GM19099 (cell line): ENCODE measurements around the gene DNAL1.

Source experiments
- POLR2A ChIP-seq: IDR thresholded peaks from 3 replicates; pipeline ENCODE4 v1.6.1; 2011; ENCODE audit warnings: low read depth; ENCODE audit not compliant: insufficient read length; ENCODE audit errors: extremely low read depth

DNAL1 gene

DNA sequence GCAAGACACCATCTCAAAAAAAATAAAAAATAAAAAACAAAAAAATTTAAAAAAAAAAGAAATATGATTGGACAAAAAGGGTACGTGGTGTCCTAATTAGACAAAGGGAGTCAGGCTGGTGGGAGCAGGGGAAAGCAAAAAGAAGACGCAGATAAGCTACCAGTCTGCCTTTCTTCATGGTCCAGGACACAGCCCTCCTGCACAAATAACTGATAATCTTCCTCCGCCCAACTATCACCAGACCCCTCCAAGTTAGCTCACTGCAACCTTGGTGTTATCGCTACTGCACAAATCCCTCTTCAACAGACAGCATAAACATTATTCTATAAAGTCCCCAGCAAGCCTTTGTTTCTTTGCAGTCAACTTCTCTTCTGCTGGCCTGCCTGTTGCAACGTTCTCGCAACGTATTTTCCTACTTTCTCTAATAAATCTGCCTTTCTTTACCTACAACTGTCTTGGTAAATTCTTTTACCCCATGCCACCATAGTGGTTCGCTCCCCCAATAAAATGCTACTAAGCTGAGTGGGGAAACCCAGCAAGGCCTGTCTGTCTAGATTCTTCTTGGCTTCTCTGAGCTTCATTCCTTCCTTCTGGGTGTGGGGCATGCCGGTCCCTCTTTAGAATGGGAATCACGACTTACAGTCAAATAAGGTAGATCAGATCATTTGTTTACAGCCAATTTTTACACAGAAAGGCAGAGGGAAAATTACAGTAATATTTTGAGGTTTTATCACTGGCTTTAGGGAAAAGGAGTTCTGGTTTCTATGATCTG lies 14.6 kb upstream of the DNAL1 start:
- no peak for TF ChIP-seq POLR2A

DNA sequence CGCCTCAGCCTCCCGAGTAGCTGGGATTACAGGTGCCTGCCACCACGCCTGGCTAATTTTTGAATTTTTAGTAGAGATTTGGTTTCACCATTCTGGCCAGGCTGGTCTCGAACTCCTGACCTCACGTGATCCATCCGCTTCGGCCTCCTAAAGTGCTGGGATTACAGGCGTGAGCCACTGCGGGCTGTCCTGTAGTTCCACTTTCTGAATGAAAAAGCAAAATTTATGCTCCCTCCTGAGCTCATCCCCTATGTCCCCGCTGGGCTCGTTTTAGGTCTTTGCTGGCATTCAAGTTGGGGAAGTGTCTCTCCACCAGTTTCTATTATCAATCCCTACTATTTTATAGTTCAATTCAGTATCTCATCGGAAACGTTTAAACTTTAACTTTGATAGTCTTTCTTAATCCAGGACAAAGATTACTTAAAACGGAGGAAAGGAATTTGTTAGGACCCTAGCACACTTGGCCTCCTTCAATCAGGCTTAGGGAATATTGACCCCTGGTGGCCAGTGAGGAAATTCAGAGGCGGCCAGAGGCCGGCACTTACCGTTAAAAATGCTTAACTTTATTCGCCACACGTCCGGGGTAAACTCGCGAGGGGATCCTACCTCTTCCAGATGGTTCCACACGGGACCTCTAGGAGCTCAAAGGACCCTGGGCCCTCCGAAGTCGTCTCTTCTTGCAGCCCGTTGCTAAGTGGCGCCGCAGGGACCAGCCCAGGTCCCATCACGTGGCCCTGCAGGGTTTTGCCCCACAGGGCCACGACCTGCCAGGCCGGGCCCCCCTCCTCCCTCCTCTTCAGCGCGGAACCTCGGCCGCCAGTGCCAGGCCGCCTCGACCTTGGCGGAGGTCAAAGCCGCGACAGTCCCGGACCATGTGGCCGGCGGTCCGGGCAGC lies 11.4 kb upstream of the DNAL1 start:
- no peak for TF ChIP-seq POLR2A

DNA sequence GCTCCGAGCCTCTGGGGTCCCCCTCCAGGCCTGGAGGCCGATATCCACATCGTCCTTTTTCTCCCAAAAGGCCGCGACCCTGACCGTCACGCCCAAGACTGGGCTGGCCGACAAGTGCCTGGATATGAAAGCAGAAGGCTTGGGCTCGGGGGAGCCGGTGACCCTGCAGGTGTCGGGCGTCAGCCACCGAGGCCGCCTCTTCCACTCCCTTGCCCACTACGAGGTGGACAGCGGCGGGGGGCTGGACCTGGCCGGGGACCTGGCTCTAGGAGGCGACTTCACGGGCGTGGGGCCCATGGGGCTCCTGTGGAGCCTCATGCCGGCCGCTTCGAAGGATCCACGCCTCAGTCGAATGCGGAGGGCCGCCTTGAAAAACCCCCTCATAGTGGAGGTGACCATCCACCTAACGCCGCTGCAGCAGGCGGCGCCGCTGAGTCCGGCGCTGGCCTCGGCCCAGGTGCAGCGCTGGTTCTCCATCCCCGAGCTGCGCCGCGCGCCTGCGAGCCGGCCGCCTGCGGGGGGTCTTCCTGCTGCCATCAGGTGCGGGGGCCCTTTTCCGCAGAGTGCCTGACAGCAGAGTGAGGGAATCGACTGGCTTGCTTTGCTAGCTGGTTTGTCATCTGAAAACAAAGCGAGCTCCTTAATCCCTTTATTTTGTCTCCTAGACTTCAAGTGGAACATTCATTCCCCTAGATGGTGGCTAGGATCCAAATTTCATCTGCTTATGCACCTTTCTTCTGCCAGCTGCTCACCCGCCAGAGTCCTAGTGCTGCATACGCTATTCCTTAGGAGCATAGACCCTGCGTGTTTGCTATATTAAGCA lies 10.6 kb upstream of the DNAL1 start:
- TF ChIP-seq POLR2A = no peak

DNA sequence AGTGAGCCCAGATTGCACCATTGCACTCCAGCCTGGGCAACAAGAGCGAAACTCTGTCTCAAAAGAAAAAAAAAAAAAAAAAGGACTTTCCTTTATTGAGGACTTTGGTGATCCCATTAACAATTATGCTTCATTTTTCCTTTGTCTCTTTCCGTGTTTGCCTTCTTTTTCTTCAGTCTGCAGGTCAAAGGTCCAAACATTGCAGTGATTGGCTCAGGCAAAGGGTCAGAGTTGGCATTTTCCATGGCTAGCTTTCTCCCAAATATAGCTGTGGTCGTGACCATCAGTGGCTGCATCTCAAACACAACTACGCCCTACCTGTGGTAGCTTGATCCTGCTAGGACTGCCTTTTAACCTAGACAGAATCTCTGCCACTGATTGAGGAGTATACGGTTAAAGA lies 7.0 kb upstream of the DNAL1 start:
- TF ChIP-seq POLR2A = no peak

DNA sequence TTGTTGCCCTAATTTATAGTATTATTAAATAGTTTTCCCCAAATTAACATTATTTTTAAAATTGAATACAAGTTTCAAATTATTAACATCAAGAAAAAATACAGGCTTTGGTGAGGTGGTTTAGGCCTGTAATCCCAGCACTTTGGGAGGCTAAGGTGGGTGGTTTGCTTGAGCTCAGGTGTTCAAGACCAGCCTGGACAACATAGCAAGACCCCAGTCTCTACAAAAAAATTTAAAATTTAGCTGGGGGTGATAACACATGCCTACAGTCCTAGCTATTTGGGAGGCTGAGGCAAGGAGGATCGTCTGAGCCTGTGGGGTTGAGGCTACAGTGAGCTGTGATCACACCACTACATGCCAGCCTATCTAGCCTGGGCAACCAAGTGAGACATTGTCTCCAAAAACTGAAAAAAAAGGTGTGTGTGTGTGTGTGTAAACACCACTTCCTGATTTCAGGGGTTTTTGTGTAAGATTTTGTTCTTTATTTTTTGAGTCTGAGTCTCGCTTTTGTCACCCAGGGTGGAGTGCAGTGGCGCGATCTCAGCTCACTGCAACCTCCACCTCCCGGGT lies 3.9 kb upstream of the DNAL1 start:
- no peak for TF ChIP-seq POLR2A

DNA sequence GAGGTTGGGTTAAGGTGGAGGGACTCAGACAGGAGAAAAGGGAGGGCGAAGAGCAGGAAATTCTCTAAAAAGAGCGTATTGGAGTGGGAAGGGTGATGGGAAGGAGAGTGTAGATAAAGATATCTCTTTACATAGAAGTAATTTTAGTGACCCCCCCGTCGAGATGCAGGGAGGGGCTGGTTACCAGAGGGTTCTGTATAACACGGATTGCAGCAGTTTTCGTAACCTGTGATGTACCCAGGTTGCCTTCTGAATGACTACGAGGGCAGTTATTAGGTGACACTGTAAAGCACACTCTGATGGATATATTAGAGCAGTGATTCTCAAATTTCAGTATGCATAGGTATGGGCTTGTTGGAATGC lies 443 bp downstream of the DNAL1 start:
- TF ChIP-seq POLR2A = no peak

DNA sequence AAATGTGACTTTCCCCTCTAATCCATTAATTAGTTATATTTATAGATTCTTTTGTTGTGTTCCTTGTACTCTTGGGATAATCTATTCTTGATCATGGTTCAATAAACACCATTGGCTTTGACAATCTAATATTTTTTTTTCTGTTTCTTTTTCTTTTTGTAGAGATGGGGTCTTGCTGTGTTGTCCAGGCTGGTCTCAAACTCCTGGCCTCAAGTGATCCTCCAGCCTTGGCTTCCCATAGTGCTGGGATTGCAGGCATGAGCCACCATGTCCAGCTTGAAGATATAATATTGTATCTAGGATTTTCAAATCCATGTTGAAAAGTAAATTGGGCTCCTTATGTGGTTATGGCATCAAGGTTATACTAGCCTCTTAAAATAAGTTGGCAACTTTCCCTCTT lies 6.2 kb downstream of the DNAL1 start:
- no peak for TF ChIP-seq POLR2A

DNA sequence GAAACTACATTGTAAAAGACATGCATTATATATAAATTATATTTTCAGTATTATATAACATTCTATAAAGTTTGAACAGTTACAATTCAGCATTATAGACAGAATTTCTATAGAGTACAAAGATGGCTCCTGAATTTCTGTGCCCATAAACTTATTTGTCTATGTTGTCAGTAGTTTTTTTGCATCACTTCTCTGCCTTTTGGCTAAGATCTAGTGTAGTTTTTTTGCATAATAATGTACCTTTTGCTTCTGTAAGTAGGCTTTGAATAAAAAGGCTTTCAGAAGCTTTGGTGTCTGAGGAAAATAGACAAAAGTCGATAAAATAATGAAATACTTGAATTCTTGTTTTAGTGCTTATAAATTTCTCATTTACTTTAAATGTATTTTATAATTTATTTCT lies 11.1 kb downstream of the DNAL1 start:
- TF ChIP-seq POLR2A = no peak

DNA sequence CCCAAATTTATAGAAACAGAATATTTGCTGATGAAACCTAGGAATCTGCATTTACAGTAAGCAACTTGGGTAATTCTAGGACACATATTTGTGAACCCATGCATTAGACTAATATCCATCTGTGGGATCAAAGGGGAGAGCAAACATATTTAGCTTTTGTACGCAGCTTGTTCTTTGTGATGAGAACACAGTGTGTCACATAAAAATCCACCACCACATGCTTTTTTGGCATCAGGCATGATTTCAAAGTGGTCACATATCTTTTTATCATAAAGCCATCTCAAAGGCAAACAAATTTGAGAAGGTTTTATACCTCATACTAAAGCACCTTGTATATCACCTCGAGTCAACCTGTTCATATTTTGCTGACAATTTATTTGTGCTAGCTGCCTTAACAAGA lies 15.7 kb downstream of the DNAL1 start:
- no peak for TF ChIP-seq POLR2A

DNA sequence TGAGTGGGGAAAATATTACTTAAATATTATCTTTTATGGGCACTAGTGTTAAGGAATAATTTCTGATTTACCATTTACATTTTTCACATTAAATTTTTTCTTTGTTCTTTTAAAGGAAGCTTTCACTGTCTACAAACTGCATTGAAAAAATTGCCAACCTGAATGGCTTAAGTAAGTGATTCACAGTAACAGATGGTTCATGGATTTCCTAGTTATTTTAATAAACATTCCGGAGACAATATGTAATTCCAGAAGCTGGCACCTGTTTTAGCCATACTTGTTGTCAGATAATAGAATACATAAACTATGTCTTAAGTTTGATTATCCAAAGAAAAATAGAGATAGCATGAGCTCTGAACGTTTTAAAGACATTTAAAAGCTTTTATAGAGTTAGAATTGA lies 17.1 kb downstream of the DNAL1 start:
- TF ChIP-seq POLR2A = no peak

DNA sequence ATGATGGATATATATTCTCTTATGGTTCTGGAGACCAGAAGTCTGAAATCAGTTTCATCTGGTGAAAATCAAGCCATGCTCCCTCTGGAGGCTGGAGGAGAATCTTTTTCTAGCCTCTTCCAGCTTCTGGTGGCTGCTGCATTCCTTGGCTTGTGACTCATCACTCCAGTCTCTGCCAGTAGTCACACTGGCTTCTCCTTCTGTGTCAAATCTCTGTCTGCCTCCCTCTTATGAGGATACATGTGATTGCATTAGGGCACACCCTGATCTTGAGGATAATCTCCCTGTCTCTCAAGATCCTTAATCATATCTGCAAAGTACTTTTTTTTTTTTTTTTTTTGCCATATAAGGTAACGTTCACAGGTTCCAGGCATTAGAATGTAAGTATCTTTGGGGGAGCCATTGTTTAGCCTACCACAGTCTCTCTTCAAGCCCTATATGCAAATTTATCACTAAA lies 17.7 kb downstream of the DNAL1 start:
- TF ChIP-seq POLR2A = no peak

DNA sequence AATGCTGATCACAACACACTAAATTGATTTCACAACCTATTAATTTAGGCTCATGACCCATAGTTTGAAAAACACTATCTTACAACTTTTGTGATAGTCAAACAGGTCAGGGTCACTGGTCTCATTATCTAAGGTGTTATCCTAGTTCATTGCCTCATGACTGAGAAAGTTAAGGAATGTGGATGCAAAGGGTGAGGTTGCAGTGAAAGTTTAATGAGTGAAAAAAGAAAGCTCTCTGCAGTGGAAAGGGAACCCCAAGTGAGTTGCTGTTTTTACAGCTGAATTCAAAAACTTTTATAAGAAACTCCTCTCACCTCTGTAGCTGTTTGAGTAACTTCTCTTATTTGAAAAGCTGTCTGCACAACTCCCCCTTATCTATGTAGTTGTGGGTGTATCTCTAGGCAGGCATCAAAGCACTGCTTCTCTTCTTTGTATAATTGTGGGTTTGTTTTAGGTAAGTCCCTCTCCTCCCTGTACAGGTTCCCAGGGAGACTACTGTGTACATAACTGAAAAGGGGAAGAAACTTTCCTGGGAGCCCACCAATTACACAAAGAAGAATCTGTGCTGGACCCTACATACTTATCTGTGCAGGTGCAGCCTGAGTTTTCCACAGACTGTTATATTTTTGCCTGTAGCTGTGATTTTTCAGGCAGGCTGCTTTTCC lies 18.9 kb downstream of the DNAL1 start:
- TF ChIP-seq POLR2A = no peak

DNA sequence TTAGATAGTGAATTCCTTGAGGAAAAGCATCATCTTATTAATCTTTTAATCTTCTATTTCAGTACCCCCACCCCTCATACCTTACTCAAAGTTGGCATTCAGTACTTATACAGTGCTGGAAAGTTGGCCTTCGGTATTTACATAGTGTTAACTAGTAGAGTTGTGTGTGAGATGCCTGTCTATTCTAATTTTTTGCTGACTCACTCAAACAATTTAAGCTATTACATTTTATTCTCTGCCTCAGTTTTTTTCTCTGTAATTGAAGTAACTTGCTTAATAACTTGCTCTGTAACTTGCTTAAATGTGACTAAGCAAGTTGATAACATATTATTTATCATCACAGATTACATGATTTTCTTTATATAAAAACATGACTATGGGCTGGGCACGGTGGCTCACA lies 20.3 kb downstream of the DNAL1 start:
- TF ChIP-seq POLR2A = no peak

DNA sequence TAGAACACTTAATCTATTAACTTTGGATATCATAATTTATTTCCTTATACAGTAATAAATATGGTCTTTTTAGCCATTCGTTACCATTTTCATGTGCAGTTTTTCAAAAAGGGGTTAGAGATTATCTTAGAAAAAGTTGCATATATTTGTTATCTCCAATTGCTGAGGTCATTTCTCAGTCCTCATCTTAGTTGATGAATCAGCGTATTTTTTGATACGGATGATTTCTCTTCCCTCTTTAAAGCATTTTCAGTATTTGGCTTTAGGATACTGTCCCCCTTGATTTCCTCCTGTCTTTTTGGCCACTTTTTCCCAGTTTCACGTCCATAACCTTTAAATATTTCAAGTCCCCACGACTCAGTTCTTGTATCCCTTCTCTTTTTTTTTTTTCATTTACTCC lies 21.8 kb downstream of the DNAL1 start:
- TF ChIP-seq POLR2A = no peak
